GM19324 (cell line): ENCODE data around the gene SPATS2.
"Not testable (repeated sequence)": the region's sequence is repeated elsewhere in the genome, so short reads cannot be mapped to it uniquely, and the experiment has no call there.

Experiments
- ATAC-seq: cut with Tn5 transposase; IDR thresholded peaks from one replicate; pipeline ENCODE4 v1.9.1; 2021; ENCODE audit warnings: mild to moderate bottlenecking, moderate library complexity; ENCODE audit not compliant: unreplicated experiment, low FRiP score

SPATS2 gene

GRCh38 chr12:49403971-49404450, 36.7 kb downstream of the SPATS2 start:
- ATAC-seq, result no peak

- ATAC-seq, result no peak
Measured at GRCh38 chr12:49404956-49405355, 37.7 kb downstream of the SPATS2 start.

GRCh38 chr12:49410818-49411217, 43.6 kb downstream of the SPATS2 start:
- no peak for ATAC-seq

GRCh38 chr12:49413010-49413409, 45.7 kb downstream of the SPATS2 start:
- no peak for ATAC-seq

- no peak for ATAC-seq
Measured at GRCh38 chr12:49413796-49414195, 46.5 kb downstream of the SPATS2 start.

- ATAC-seq, result no peak
Measured at GRCh38 chr12:49414364-49414763, 47.1 kb downstream of the SPATS2 start.

- ATAC-seq, result no peak
Measured at GRCh38 chr12:49415521-49415970, 48.3 kb downstream of the SPATS2 start.

- ATAC-seq, result no peak
Measured at GRCh38 chr12:49416892-49417291, 49.6 kb downstream of the SPATS2 start.

GRCh38 chr12:49417558-49417957, 50.3 kb downstream of the SPATS2 start:
- ATAC-seq, result no peak

GRCh38 chr12:49420556-49420955, 53.3 kb downstream of the SPATS2 start:
- ATAC-seq, result no peak

GRCh38 chr12:49422114-49422513, 54.9 kb downstream of the SPATS2 start:
- ATAC-seq, result no peak

GRCh38 chr12:49428793-49429192, 61.5 kb downstream of the SPATS2 start:
- ATAC-seq, result no peak

GRCh38 chr12:49432616-49433015, 65.4 kb downstream of the SPATS2 start:
- ATAC-seq, result no peak

GRCh38 chr12:49436799-49437198, 69.5 kb downstream of the SPATS2 start:
- ATAC-seq, result not testable (repeated sequence)

GRCh38 chr12:49439042-49439441, 71.8 kb downstream of the SPATS2 start:
- ATAC-seq, result no peak

- no peak for ATAC-seq
Measured at GRCh38 chr12:49440035-49440434, 72.8 kb downstream of the SPATS2 start.

- ATAC-seq, result no peak
Measured at GRCh38 chr12:49442915-49443314, 75.7 kb downstream of the SPATS2 start.

- no peak for ATAC-seq
Measured at GRCh38 chr12:49446571-49446970, 79.3 kb downstream of the SPATS2 start.

GRCh38 chr12:49448858-49449257, 81.6 kb downstream of the SPATS2 start:
- no peak for ATAC-seq

- no peak for ATAC-seq
Measured at GRCh38 chr12:49451468-49452259, 84.4 kb downstream of the SPATS2 start.

GRCh38 chr12:49455501-49455900, 88.2 kb downstream of the SPATS2 start:
- no peak for ATAC-seq

GRCh38 chr12:49456131-49456679, 88.9 kb downstream of the SPATS2 start:
- ATAC-seq, result no peak
